B cell (primary cell): Measurements from ENCODE around the gene SSU72. TPM values are rescaled to one million over a fixed set of nuclear protein-coding genes. Genes with fewer than 3 reads are reported as not detected.

Experiments used
- ATAC-seq: fragments of 200-7000 bp; cut with Tn5 transposase; one replicate; pipeline ENCODE4 v1.10.0; 2021; ENCODE audit warnings: low read depth, mild to moderate bottlenecking, moderate number of reproducible peaks, moderate library complexity
- CTCF ChIA-PET: fragments of 350-600 bp; sonication (Branson Sonifier 250); formaldehyde crosslinking; loops from one replicate; lab custom pipeline; 2021; ENCODE audit warnings: antibody characterized with exemption, inconsistent platforms; lab: Charles Lee
- POLR2A ChIA-PET: fragments of 350-600 bp; sonication (Branson Sonifier 250); formaldehyde crosslinking; loops from one replicate; lab custom pipeline; 2021; ENCODE audit warnings: antibody characterized with exemption; lab: Charles Lee
- DNase-seq: peaks from one replicate; pipeline ENCODE4 v3.0.0; 2013
- H2AFZ ChIP-seq: 2 replicates; pipeline ENCODE4 v1.6.1; 2012; ENCODE audit warnings: mild to moderate bottlenecking, low read depth, low read length; ENCODE audit not compliant: insufficient read depth, poor library complexity, severe bottlenecking
- H3K27ac ChIP-seq, 2 donors: 1 replicate in 1 of 2; 2 replicates in 1 of 2; pipeline ENCODE4 v1.5.1; 2012 to 2013; ENCODE audit warnings: low read length in 2 of 2, mild to moderate bottlenecking in 2 of 2, moderate library complexity in 1 of 2
- H3K27me3 ChIP-seq, 4 experiments: fragments of 200-600 bp in 1 of 4; sonication (generic) in 1 of 4; replicated peaks in 1 of 4; 1 replicate in 2 of 4; 2 replicates in 2 of 4; pipeline versions ENCODE4 v1.6.1 to v1.7.0; 2013 to 2016; ENCODE audit warnings: low read length in 3 of 4, mild to moderate bottlenecking in 2 of 4, mixed read lengths in 1 of 4, moderate library complexity in 1 of 4; ENCODE audit not compliant: insufficient read depth in 4 of 4, control insufficient read depth in 3 of 4; ENCODE audit errors: control extremely low read depth in 1 of 4
- H3K36me3 ChIP-seq, 2 experiments: replicated peaks in 1 of 2; 1 replicate in 1 of 2; 2 replicates in 1 of 2; pipeline versions ENCODE4 v1.6.1 to v1.7.1; 2013; ENCODE audit warnings: low read length in 1 of 2; ENCODE audit not compliant: insufficient read depth in 2 of 2, control insufficient read depth in 1 of 2; ENCODE audit errors: control extremely low read depth in 1 of 2, extremely low read depth in 1 of 2
- H3K4me1 ChIP-seq, 2 donors: fragments of 200-600 bp in 1 of 2; sonication (generic) in 1 of 2; 1 replicate in 1 of 2; 2 replicates in 1 of 2; pipeline versions ENCODE4 v1.5.1 to v1.6.1; 2013 to 2017; ENCODE audit warnings: low read length in 2 of 2; ENCODE audit not compliant: control insufficient read depth in 2 of 2, insufficient read depth in 2 of 2
- H3K4me2 ChIP-seq: replicated peaks from 2 replicates; pipeline ENCODE3; 2012; ENCODE audit warnings: mild to moderate bottlenecking, low read depth, low read length; ENCODE audit not compliant: poor library complexity, severe bottlenecking
- H3K4me3 ChIP-seq, 5 experiments: fragments of 200-600 bp in 1 of 5; sonication (generic) in 1 of 5; 1 replicate in 3 of 5; 2 replicates in 2 of 5; pipeline versions ENCODE4 v1.5.1 to v1.7.0; 2011 to 2016; ENCODE audit warnings: low read length in 4 of 5, mild to moderate bottlenecking in 4 of 5, low read depth in 2 of 5, control low read depth in 1 of 5, moderate library complexity in 1 of 5; ENCODE audit not compliant: insufficient read depth in 1 of 5; ENCODE audit errors: control extremely low read depth in 1 of 5, extremely low read depth in 1 of 5
- H3K79me2 ChIP-seq: fragments of 200-600 bp; sonication (generic); one replicate; pipeline ENCODE4 v1.6.0; 2016; ENCODE audit warnings: low read length; ENCODE audit not compliant: control insufficient read depth, insufficient read depth
- H3K9ac ChIP-seq: fragments of 200-600 bp; sonication (generic); 2 replicates; pipeline ENCODE4 v1.6.1; 2017; ENCODE audit warnings: mild to moderate bottlenecking, low read length, moderate library complexity
- H3K9me3 ChIP-seq, 3 donors: one replicate each; pipeline versions ENCODE4 v1.6.1 to v1.7.1; 2013; ENCODE audit warnings: low read length in 2 of 3; ENCODE audit not compliant: control insufficient read depth in 2 of 3, insufficient read depth in 1 of 3; ENCODE audit errors: control extremely low read depth in 1 of 3
- H4K20me1 ChIP-seq: 2 replicates; pipeline ENCODE4 v1.6.0; 2012; ENCODE audit warnings: mild to moderate bottlenecking, low read length; ENCODE audit not compliant: insufficient read depth, control insufficient read depth, poor library complexity, severe bottlenecking
- H3K27ac Mint-ChIP-seq: one replicate; pipeline ENCODE4 v1.8.0; 2021; ENCODE audit warnings: mixed read lengths
- H3K27me3 Mint-ChIP-seq: one replicate; pipeline ENCODE4 v1.8.0; 2021; ENCODE audit warnings: mixed read lengths
- H3K4me1 Mint-ChIP-seq: one replicate; pipeline ENCODE4 v1.8.0; 2021; ENCODE audit warnings: mixed read lengths
- H3K4me3 Mint-ChIP-seq: one replicate; pipeline ENCODE4 v1.8.0; 2021; ENCODE audit warnings: mixed read lengths
- H3K9me3 Mint-ChIP-seq: one replicate; pipeline ENCODE4 v1.8.0; 2022; ENCODE audit warnings: mixed read lengths; ENCODE audit not compliant: insufficient read depth
- CTCF ChIP-seq: fragments of 200-600 bp; IDR thresholded peaks from one replicate; pipeline ENCODE4 v1.8.0; 2022; ENCODE audit warnings: antibody characterized with exemption, mild to moderate bottlenecking
- EZH2 ChIP-seq: IDR thresholded peaks from 2 replicates; pipeline ENCODE4 v1.6.1; 2012; ENCODE audit warnings: borderline replicate concordance, low read depth, mild to moderate bottlenecking, moderate library complexity, low read length; ENCODE audit not compliant: insufficient read depth, poor library complexity, severe bottlenecking
- WGBS: methylation state at CpG from one replicate; pipeline ENCODE4 v1.1.5; 2013; ENCODE audit warnings: missing lambda C conversion rate; ENCODE audit not compliant: insufficient coverage; 5-methylcytosine and 5-hydroxymethylcytosine counted together
- intact Hi-C: fragments of 100-400 bp; cut with micrococcal nuclease; formaldehyde crosslinking; loops from one replicate; pipeline ENCODE4 v1.10.0; 2022
- polyA plus RNA-seq: library from polyadenylated mRNA; depleted of rRNA; stranded (reverse); fragments of >200 nt; gene quantifications from 2 replicates; pipeline ENCODE4 v1.2.3, GENCODE V29; 2012
- total RNA-seq, 2 donors: library from RNA; stranded (reverse); fragments of 120-200 nt in 1 of 2; gene quantifications; 1 replicate in 1 of 2; 2 replicates in 1 of 2; pipeline versions ENCODE4 v1.2.3 to v1.2.4, GENCODE V29; 2013 to 2022

Gene SSU72
- total and polyA plus RNA-seq, 2 donors (not counting 1 experiment from before 2014, with no cell fraction given), result 86.8 to 112 TPM

DNA sequence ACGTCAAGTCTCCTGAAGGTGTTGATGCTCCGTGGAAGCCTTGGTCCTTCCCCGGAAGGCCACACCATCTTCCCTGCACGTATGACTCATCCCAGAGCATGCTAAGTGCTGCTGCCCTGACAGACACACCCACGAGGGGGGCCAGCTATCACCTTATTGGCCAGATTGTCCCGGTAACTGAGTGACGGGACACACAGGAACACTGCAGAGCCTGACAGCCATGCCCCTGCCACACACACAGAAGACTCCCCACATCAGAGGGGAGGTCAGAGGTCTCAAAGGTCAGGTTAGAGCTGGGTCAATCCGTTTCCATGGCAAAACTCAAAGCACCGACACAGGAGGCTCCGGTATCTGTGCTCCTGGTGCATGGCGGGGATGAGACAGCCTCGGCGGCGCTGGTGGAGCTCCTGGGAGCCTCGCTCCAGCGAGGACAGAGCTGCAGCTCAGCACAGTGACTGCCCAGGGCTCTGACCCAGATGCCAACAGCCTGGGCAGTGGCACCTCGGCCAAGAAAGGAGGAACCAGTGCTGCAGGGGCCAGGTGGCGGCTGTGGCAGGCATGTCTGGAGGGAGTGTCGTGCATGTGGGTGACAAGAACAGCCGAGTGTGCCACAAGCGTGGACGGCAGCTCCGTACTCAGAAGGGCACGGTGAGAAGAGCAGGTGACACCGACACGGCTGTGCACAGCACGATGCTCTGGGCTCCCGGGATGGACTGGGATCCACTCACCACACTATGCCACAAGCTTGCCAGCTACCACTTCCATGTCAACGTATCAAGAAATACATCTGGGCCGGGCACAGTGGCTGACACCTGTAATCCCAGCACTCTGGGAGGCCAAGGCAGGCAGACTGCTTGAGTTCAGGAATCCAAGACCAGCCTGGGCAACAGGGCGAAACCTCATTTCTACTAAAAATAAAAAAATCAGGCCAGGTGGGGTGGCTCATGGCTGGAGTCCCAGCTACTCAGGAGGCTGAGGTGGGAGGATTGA is 19.4 kb downstream of the SSU72 start:
- Histone ChIP-seq H3K9ac (no peak overlapping the region), H3K27me3 (no peaks in the 10 kb centered on the region), H3K9me3 (no peaks in the 10 kb centered on the region), H2AFZ (no peak overlapping the region), H3K79me2 (peaks cover 33% of the 10 kb centered on the region), H4K20me1 (peaks cover 50% of the 10 kb centered on the region), H3K27ac (no peak overlapping the region), H3K4me1 (no peaks in the 10 kb centered on the region), H3K36me3 (peaks cover 0 to 4% of the 10 kb centered on the region in 2 experiments), H3K4me3 (no peak overlapping the region), H3K4me2 (no peak overlapping the region)
- intact Hi-C loops, result no loop called here
- H3K4me1 Mint-ChIP-seq, result peaks cover 2% of the 10 kb centered on the region
- no peaks in the 10 kb centered on the region for H3K27me3 Mint-ChIP-seq
- DNase-seq (no peak), ATAC-seq (no peak)
- POLR2A ChIA-PET, result no interaction called here
- H3K27ac Mint-ChIP-seq, result no peak overlapping the region
- 96% methylated on average over 29 of the region's 31 CpGs for WGBS
- CTCF ChIA-PET, result no interaction called here
- H3K4me3 Mint-ChIP-seq, result no peak overlapping the region
- no peaks in the 10 kb centered on the region for H3K9me3 Mint-ChIP-seq
- no peak for TF ChIP-seq CTCF
- TF ChIP-seq EZH2, result no peak

DNA sequence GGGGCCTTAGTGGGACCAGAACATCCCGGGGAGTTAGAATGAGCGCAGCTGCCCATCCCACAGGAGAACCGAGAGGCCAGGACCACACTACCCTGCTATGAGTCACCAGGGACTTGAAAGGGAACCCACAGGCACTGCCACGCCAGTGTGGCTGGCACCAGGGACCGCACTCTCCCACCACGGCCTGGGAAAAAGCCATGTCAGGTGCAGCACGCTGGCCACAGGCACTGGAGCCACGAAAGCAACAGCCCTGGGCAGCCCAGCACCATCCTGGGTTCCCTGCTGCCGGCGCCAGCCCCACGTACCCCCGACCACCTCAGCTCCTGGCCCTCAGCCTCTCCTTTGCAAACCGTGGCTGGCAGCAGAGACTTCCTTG is 20.1 kb downstream of the SSU72 start:
- Histone ChIP-seq H3K9me3 (no peaks in the 10 kb centered on the region), H3K9ac (no peak overlapping the region), H3K4me1 (no peaks in the 10 kb centered on the region), H2AFZ (no peak overlapping the region), H3K27me3 (no peaks in the 10 kb centered on the region), H4K20me1 (peaks cover 52% of the 10 kb centered on the region), H3K79me2 (peaks cover 28% of the 10 kb centered on the region), H3K4me3 (no peak overlapping the region), H3K4me2 (no peak overlapping the region), H3K27ac (no peak overlapping the region), H3K36me3 (peaks cover 0 to 4% of the 10 kb centered on the region in 2 experiments)
- no peaks in the 10 kb centered on the region for H3K27me3 Mint-ChIP-seq
- ChIA-PET CTCF (no interaction called here), POLR2A (no interaction called here)
- no peak overlapping the region for H3K27ac Mint-ChIP-seq
- no peaks in the 10 kb centered on the region for H3K9me3 Mint-ChIP-seq
- no peak for DNase-seq
- H3K4me1 Mint-ChIP-seq, result peaks cover 2% of the 10 kb centered on the region
- TF ChIP-seq EZH2 (no peak), CTCF (no peak)
- H3K4me3 Mint-ChIP-seq, result no peak overlapping the region
- intact Hi-C loops, result no loop called here
- 90% methylated on average over 13 of the region's 13 CpGs for WGBS
- no peak for ATAC-seq
